Transverse colon (tissue), 4 donors: ENCODE results near the gene COX5A. TPM values are rescaled to one million over a fixed set of nuclear protein-coding genes. Genes with fewer than 3 reads are reported as not detected.
A peak's percentile ranks its signal among the peaks of the same experiment; 100 is the strongest.
"Not testable (repeated sequence)": the region's sequence is repeated elsewhere in the genome, so short reads cannot be mapped to it uniquely, and the experiment has no call there.

Experiments
- DNase-seq: peaks from one replicate; pipeline ENCODE4 v3.0.0-alpha.2; 2019
- H3K27ac ChIP-seq, 4 donors: fragments of 200-600 bp; sonication (generic); 2 replicates each; pipeline ENCODE4 v1.5.1; 2016 to 2018; ENCODE audit warnings: inconsistent platforms in 4 of 4
- H3K27me3 ChIP-seq: fragments of 200-600 bp; sonication (generic); 2 replicates; pipeline ENCODE4 v1.5.1; 2017; ENCODE audit warnings: inconsistent platforms
- H3K36me3 ChIP-seq, 4 donors: fragments of 200-600 bp; sonication (generic); 2 replicates each; pipeline ENCODE4 v1.5.1; 2017 to 2019; ENCODE audit warnings: inconsistent platforms in 4 of 4
- H3K4me1 ChIP-seq, 4 donors: fragments of 200-600 bp; sonication (generic); 2 replicates each; pipeline ENCODE4 v1.5.1; 2017 to 2020; ENCODE audit warnings: inconsistent platforms in 4 of 4
- H3K4me3 ChIP-seq, 4 donors: fragments of 200-600 bp; sonication (generic); 1 replicate in 1 of 4; 2 replicates in 3 of 4; pipeline versions ENCODE4 v1.5.1 to v1.6.1; 2017 to 2019; ENCODE audit warnings: inconsistent platforms in 4 of 4
- H3K9me3 ChIP-seq, 2 donors: fragments of 200-600 bp; sonication (generic); 2 replicates each; pipeline ENCODE4 v1.5.1; 2017 to 2019; ENCODE audit warnings: inconsistent platforms in 2 of 2
- CTCF ChIP-seq, 5 experiments: fragments of 200-600 bp in 3 of 5; fragments of 450-650 bp in 2 of 5; sonication (generic) in 3 of 5; IDR thresholded peaks; 1 replicate in 2 of 5; 2 replicates in 3 of 5; pipeline ENCODE4 v1.5.1; 2016 to 2017; ENCODE audit warnings: antibody characterized with exemption in 5 of 5, inconsistent platforms in 3 of 5, mild to moderate bottlenecking in 2 of 5, moderate library complexity in 1 of 5
- EP300 ChIP-seq: sonication (generic); formaldehyde crosslinking; IDR thresholded peaks from one replicate; pipeline ENCODE4 v1.6.1; 2017; ENCODE audit warnings: antibody characterized with exemption, low read depth
- POLR2A ChIP-seq: fragments of 450-650 bp; IDR thresholded peaks from one replicate; pipeline ENCODE4 v1.6.1; 2016; ENCODE audit warnings: antibody characterized with exemption, mild to moderate bottlenecking, moderate library complexity
- POLR2AphosphoS5 ChIP-seq, 3 donors: sonication (generic); formaldehyde crosslinking; IDR thresholded peaks; one replicate each; pipeline ENCODE4 v1.6.1; 2016; ENCODE audit warnings: antibody characterized with exemption in 3 of 3
- WGBS, 2 donors: methylation state at CpG; one replicate each; pipeline ENCODE4 v1.1.5; 2018; ENCODE audit warnings: low coverage in 1 of 2; 5-methylcytosine and 5-hydroxymethylcytosine counted together
- in situ Hi-C, 4 donors: fragments of 200-750 bp; cut with MboI; loops; one replicate each; pipeline versions ENCODE4 v1.15.0 to v1.15.1; 2017; ENCODE audit warnings: low sequenced_read_pairs in 3 of 4, low pct_ligation_motif_present in 1 of 4, low pct_unique_long_range_greater_than_20kb in 1 of 4
- intact Hi-C: fragments of 100-400 bp; cut with DNase I; formaldehyde crosslinking; loops from one replicate; pipeline ENCODE4 v1.15.1; 2023; ENCODE audit warnings: low total_unique reads
- total RNA-seq, 4 donors: library from RNA; depleted of rRNA; stranded (reverse); fragments of >200 nt; gene quantifications; one replicate each; pipeline ENCODE4 v1.1.0, GENCODE V29; 2016

COX5A gene
- total RNA-seq, 4 donors from 2014 or later: 135 to 437 (median 219) TPM

- Histone ChIP-seq H3K9me3 (no peaks in the 10 kb centered on the region), H3K36me3 (peaks cover 0 to 78% (median 44%) of the 10 kb centered on the region in 4 donors), H3K4me3 (no peak overlapping the region), H3K27ac (no peak overlapping the region), H3K4me1 (no peaks in the 10 kb centered on the region), H3K27me3 (no peaks in the 10 kb centered on the region)
- no peak for TF ChIP-seq CTCF (IDR thresholded peaks at IDR 0.05)
- no peak for TF ChIP-seq POLR2AphosphoS5 (IDR thresholded peaks at IDR 0.05)
- no peak for TF ChIP-seq POLR2A
- no peak for TF ChIP-seq EP300
- WGBS, 2 donors: 80 to 91% methylated on average over 1 to 6 of the region's 6 CpGs
- no peak for DNase-seq
- in situ Hi-C loops (no loop called here), intact Hi-C loops (no loop called here)
Observed at GRCh38 chr15:74917676-74918075, 20.2 kb downstream of the COX5A start.

- H3K27me3 ChIP-seq, H3K4me1 ChIP-seq, DNase-seq, H3K4me3 ChIP-seq, intact Hi-C loops, H3K27ac ChIP-seq, H3K9me3 ChIP-seq, in situ Hi-C loops: not testable (repeated sequence)
- 97 to 98% methylated on average over 4 to 8 of the region's 8 CpGs for WGBS, 2 donors
- H3K36me3 ChIP-seq: peaks cover 0 to 62% (median 28%) of the 10 kb centered on the region in 4 donors
Observed at GRCh38 chr15:74913799-74914198, 24.1 kb downstream of the COX5A start.

GRCh38 chr15:74913041-74913440 lies 24.8 kb downstream of the COX5A start:
- TF ChIP-seq POLR2AphosphoS5 (IDR thresholded peaks at IDR 0.05) (no peak), EP300 (no peak), POLR2A (no peak)
- Histone ChIP-seq H3K4me3 (no peak overlapping the region), H3K4me1 (no peaks in the 10 kb centered on the region), H3K27ac (no peak overlapping the region), H3K36me3 (peaks cover 0 to 55% (median 24%) of the 10 kb centered on the region in 4 donors), H3K9me3 (no peaks in the 10 kb centered on the region), H3K27me3 (no peaks in the 10 kb centered on the region)
- WGBS, 2 donors: 50 to 88% methylated on average over 2 to 9 of the region's 9 CpGs
- DNase-seq: no peak
- in situ Hi-C loops (no loop called here), intact Hi-C loops (no loop called here)

- H3K4me1 ChIP-seq: peaks cover 11 to 24% (median 18%) of the 10 kb centered on the region in 4 donors
- no peak for TF ChIP-seq CTCF (IDR thresholded peaks at IDR 0.05)
- TF ChIP-seq EP300: no peak
- no peak for TF ChIP-seq POLR2AphosphoS5 (IDR thresholded peaks at IDR 0.05)
- TF ChIP-seq POLR2A: no peak
- DNase-seq: no peak
- H3K27me3 ChIP-seq: no peaks in the 10 kb centered on the region
- no peak overlapping the region for H3K27ac ChIP-seq
- intact Hi-C loops (no loop called here), in situ Hi-C loops (loop anchor here in 1 of 4 donors (10.0 kb wide), 1 partner anchor 74 kb away; no protein-coding TSS in a partner anchor)
- H3K9me3 ChIP-seq: no peaks in the 10 kb centered on the region
- H3K4me3 ChIP-seq: no peak overlapping the region
- 93% methylated on average over 4 of the region's 4 CpGs; no CpG with 5 or more reads in 1 of the 2 donors for WGBS, 2 donors
- H3K36me3 ChIP-seq: peaks cover 0 to 25% (median 10%) of the 10 kb centered on the region in 4 donors
Observed at GRCh38 chr15:74908635-74909034, 29.2 kb downstream of the COX5A start.

- TF ChIP-seq POLR2A (no peak), EP300 (no peak), POLR2AphosphoS5 (IDR thresholded peaks at IDR 0.05) (no peak), CTCF (IDR thresholded peaks at IDR 0.05) (no peak)
- intact Hi-C loops (no loop called here), in situ Hi-C loops (loop anchor here in 1 of 4 donors (10.0 kb wide), 1 partner anchor 73 kb away; no protein-coding TSS in a partner anchor)
- Histone ChIP-seq H3K27me3 (no peaks in the 10 kb centered on the region), H3K36me3 (peaks cover 0 to 21% (median 8%) of the 10 kb centered on the region in 4 donors), H3K27ac (peak overlapping the region; percentile 94 to 98 (median 96)), H3K4me1 (peaks cover 11 to 24% (median 18%) of the 10 kb centered on the region in 4 donors), H3K9me3 (no peaks in the 10 kb centered on the region), H3K4me3 (peak overlapping the region; percentile 79 to 88 (median 80))
- peak; percentile 19 for DNase-seq
- WGBS, 2 donors: 41 to 88% methylated on average over 3 to 8 of the region's 8 CpGs
Observed at GRCh38 chr15:74907163-74907870, 30.6 kb downstream of the COX5A start.
